MM.1S (cell line): ENCODE measurements around the gene BUD31.

Source experiments
- DNase-seq: peaks from one replicate; pipeline ENCODE4 v3.0.0-alpha.2; 2015
- H2AFZ ChIP-seq: fragments of 300-600 bp; sonication (generic); 2 replicates; pipeline ENCODE4 v1.6.0; 2016; ENCODE audit warnings: antibody characterized with exemption, low read length
- H3F3A ChIP-seq: fragments of 300-600 bp; sonication (generic); 2 replicates; pipeline ENCODE4 v1.6.1; 2016; ENCODE audit warnings: mild to moderate bottlenecking, antibody characterized with exemption, low read length, moderate library complexity, mixed read lengths; ENCODE audit not compliant: insufficient read depth
- H3K27ac ChIP-seq: fragments of 300-600 bp; sonication (generic); 2 replicates; pipeline ENCODE4 v1.5.1; 2016; ENCODE audit warnings: mild to moderate bottlenecking, low read length
- H3K27me3 ChIP-seq: fragments of 300-600 bp; sonication (generic); replicated peaks from 2 replicates; pipeline ENCODE4 v1.6.0; 2016; ENCODE audit warnings: low read length; ENCODE audit not compliant: insufficient read depth
- H3K36me3 ChIP-seq: fragments of 300-600 bp; sonication (generic); replicated peaks from 2 replicates; pipeline ENCODE4 v1.6.1; 2016; ENCODE audit warnings: mild to moderate bottlenecking, low read length, mixed read lengths; ENCODE audit not compliant: insufficient read depth
- H3K4me1 ChIP-seq: fragments of 300-600 bp; sonication (generic); 2 replicates; pipeline ENCODE4 v1.6.1; 2016; ENCODE audit warnings: low read length, mixed read lengths
- H3K4me2 ChIP-seq: fragments of 300-600 bp; sonication (generic); 2 replicates; pipeline ENCODE4 v1.6.0; 2016; ENCODE audit warnings: low read depth, low read length
- H3K4me3 ChIP-seq: fragments of 300-600 bp; sonication (generic); 2 replicates; pipeline ENCODE4 v1.5.1; 2016; ENCODE audit warnings: low read length, mixed read lengths
- H3K79me2 ChIP-seq: fragments of 300-600 bp; sonication (generic); 2 replicates; pipeline ENCODE4 v1.6.1; 2016; ENCODE audit warnings: mixed run types, low read length, mixed read lengths
- H3K9ac ChIP-seq: fragments of 300-600 bp; sonication (generic); 2 replicates; pipeline ENCODE4 v1.6.1; 2016; ENCODE audit warnings: low read length, mixed read lengths
- H3K9me2 ChIP-seq: fragments of 300-600 bp; sonication (generic); replicated peaks from 2 replicates; pipeline ENCODE4 v1.6.1; 2016; ENCODE audit warnings: mild to moderate bottlenecking, low read length, mixed read lengths; ENCODE audit not compliant: insufficient read depth
- H3K9me3 ChIP-seq: fragments of 300-600 bp; sonication (generic); replicated peaks from 2 replicates; pipeline ENCODE4 v1.6.1; 2016; ENCODE audit warnings: mild to moderate bottlenecking, low read length, mixed read lengths; ENCODE audit not compliant: insufficient read depth
- H4K20me1 ChIP-seq: fragments of 300-600 bp; sonication (generic); 2 replicates; pipeline ENCODE4 v1.6.1; 2016; ENCODE audit warnings: mild to moderate bottlenecking, low read length, moderate library complexity, mixed read lengths; ENCODE audit not compliant: insufficient read depth
- CTCF ChIP-seq: fragments of 300-600 bp; sonication (generic); IDR thresholded peaks from 2 replicates; pipeline ENCODE4 v1.5.1; 2016; ENCODE audit warnings: antibody characterized with exemption, low read length, mixed read lengths
- EZH2 ChIP-seq: fragments of 300-600 bp; sonication (generic); optimal IDR thresholded peaks from 2 replicates; pipeline ENCODE3; 2017; ENCODE audit warnings: low read depth, mild to moderate bottlenecking, antibody characterized with exemption, low read length, mixed read lengths
- EZH2phosphoT487 ChIP-seq: fragments of 300-600 bp; sonication (generic); IDR thresholded peaks from 2 replicates; pipeline ENCODE4 v1.6.1; 2018; ENCODE audit warnings: antibody characterized with exemption, low read length

The BUD31 gene

GRCh38 chr7:99457650-99458493 lies 49.1 kb downstream of the BUD31 start:
- Histone ChIP-seq H3K36me3 (peaks cover 10% of the 10 kb centered on the region), H3K4me2 (no peak overlapping the region)
- TF ChIP-seq EZH2 = no peak

GRCh38 chr7:99459087-99459486 lies 50.3 kb downstream of the BUD31 start:
- H4K20me1 ChIP-seq = peaks cover 13% of the 10 kb centered on the region; the same call in 1 of the 2 replicates

More at GRCh38 chr7:99457650-99458493, 49.1 kb downstream of the BUD31 start:
- Histone ChIP-seq H3K27ac (no peak overlapping the region), H4K20me1 (peaks cover 9% of the 10 kb centered on the region; the same call in 1 of the 2 replicates), H3K4me3 (no peak overlapping the region), H3F3A (peaks cover 4% of the 10 kb centered on the region; the same call in 1 of the 2 replicates), H3K4me1 (no peaks in the 10 kb centered on the region; the same call in 1 of the 2 replicates), H3K9me2 (no peaks in the 10 kb centered on the region), H3K79me2 (peaks cover 92% of the 10 kb centered on the region), H3K27me3 (no peaks in the 10 kb centered on the region), H2AFZ (no peak overlapping the region), H3K9ac (no peak overlapping the region), H3K9me3 (no peaks in the 10 kb centered on the region)
- no peak for DNase-seq

GRCh38 chr7:99460651-99461050 lies 51.9 kb downstream of the BUD31 start:
- H3K4me1 ChIP-seq = no peaks in the 10 kb centered on the region; the same call in 1 of the 2 replicates
- TF ChIP-seq EZH2phosphoT487 (no peak), EZH2 (no peak), CTCF (no peak)
- peaks cover 99% of the 10 kb centered on the region for H3K79me2 ChIP-seq
- H3F3A ChIP-seq = peaks cover 4% of the 10 kb centered on the region; the same call in 1 of the 2 replicates
- no peaks in the 10 kb centered on the region for H3K27me3 ChIP-seq
- no peaks in the 10 kb centered on the region for H3K9me2 ChIP-seq
- H3K9ac ChIP-seq = no peak overlapping the region
- no peak overlapping the region for H3K27ac ChIP-seq
- no peak overlapping the region for H3K4me2 ChIP-seq
- DNase-seq = no peak
- no peak overlapping the region for H3K4me3 ChIP-seq
- H3K36me3 ChIP-seq = peaks cover 14% of the 10 kb centered on the region
- no peak overlapping the region for H2AFZ ChIP-seq
- H3K9me3 ChIP-seq = no peaks in the 10 kb centered on the region
- peaks cover 13% of the 10 kb centered on the region; the same call in 1 of the 2 replicates for H4K20me1 ChIP-seq

More at GRCh38 chr7:99459087-99459486, 50.3 kb downstream of the BUD31 start:
- DNase-seq = peak; percentile 53
- Histone ChIP-seq H3K4me3 (no peak overlapping the region), H3K9me2 (no peaks in the 10 kb centered on the region), H3K79me2 (peaks cover 99% of the 10 kb centered on the region), H2AFZ (no peak overlapping the region), H3K9me3 (no peaks in the 10 kb centered on the region), H3F3A (peaks cover 4% of the 10 kb centered on the region; the same call in 1 of the 2 replicates), H3K36me3 (peaks cover 14% of the 10 kb centered on the region), H3K9ac (no peak overlapping the region), H3K4me1 (no peaks in the 10 kb centered on the region; the same call in 1 of the 2 replicates), H3K27ac (no peak overlapping the region), H3K4me2 (no peak overlapping the region), H3K27me3 (no peaks in the 10 kb centered on the region)
- peak; percentile 42 for TF ChIP-seq CTCF
- TF ChIP-seq EZH2 = no peak

GRCh38 chr7:99461221-99461620 lies 52.5 kb downstream of the BUD31 start:
- Histone ChIP-seq H3K27me3 (no peaks in the 10 kb centered on the region), H3K9me3 (no peaks in the 10 kb centered on the region), H3K27ac (no peak overlapping the region), H3K4me2 (no peak overlapping the region), H3K4me1 (no peaks in the 10 kb centered on the region; the same call in 1 of the 2 replicates), H3K9me2 (no peaks in the 10 kb centered on the region), H4K20me1 (peaks cover 13% of the 10 kb centered on the region; the same call in 1 of the 2 replicates), H3K79me2 (peaks cover 97% of the 10 kb centered on the region), H3K36me3 (peaks cover 14% of the 10 kb centered on the region), H2AFZ (no peak overlapping the region), H3F3A (peaks cover 4% of the 10 kb centered on the region; the same call in 1 of the 2 replicates), H3K4me3 (no peak overlapping the region), H3K9ac (no peak overlapping the region)
- TF ChIP-seq EZH2phosphoT487 = no peak
- no peak for TF ChIP-seq EZH2
- TF ChIP-seq CTCF = no peak
- DNase-seq = no peak
